OCI-LY1 (cell line): ENCODE measurements around the gene GRID2IP.

ENCODE experiments used
- CTCF ChIP-seq: fragments of 200-600 bp; sonication (generic), shearing (Covaris generic); IDR thresholded peaks from 2 replicates; pipeline ENCODE4 v1.5.1; 2017; ENCODE audit warnings: mild to moderate bottlenecking, antibody characterized with exemption, low read length, moderate library complexity, mixed read lengths
- EZH2 ChIP-seq: fragments of 200-600 bp; sonication (generic), shearing (Covaris generic); IDR thresholded peaks from 2 replicates; pipeline ENCODE4 v1.8.0; 2017; ENCODE audit warnings: borderline replicate concordance, mixed run types, mild to moderate bottlenecking, antibody characterized with exemption, low read length, moderate library complexity, mixed read lengths

DNA sequence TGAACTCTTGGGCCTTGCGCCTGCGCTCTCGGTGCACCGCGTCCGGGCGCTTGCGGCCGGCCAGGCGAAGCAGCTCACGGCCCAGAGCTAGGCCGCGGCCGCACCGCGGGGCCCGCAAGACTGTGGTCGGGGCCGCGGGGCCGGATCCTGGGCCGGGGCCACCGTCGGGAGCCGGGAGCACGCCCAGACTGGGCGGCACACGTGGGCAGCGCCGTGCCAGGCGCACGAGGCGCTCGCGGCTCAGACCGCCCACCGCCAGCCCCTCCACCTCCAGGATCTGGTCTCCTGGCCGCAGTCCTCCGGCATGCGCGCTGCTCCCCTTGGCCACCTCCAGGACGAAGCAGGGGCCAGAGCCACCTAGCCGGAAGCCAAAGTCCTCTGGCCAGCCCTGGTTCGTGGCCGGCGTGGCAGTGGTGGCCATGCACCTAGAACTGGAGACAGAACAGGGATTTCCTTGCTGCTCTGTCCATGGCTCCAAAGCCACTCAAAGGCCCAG lies at the start of gene GRID2IP:
- no peak for TF ChIP-seq CTCF
- TF ChIP-seq EZH2: no peak
